Aorta (tissue), 5 donors: ENCODE data around the gene FABP6. TPM values are rescaled to one million over a fixed set of nuclear protein-coding genes. Genes with fewer than 3 reads are reported as not detected.

ENCODE experiments used
- ATAC-seq: fragments of 200-7000 bp; cut with Tn5 transposase; one replicate; pipeline ENCODE4 v1.9.1; 2022; ENCODE audit warnings: moderate library complexity; ENCODE audit not compliant: low FRiP score
- DNase-seq, 2 donors: peaks; one replicate each; pipeline ENCODE4 v3.0.0-alpha.2; 2020
- H3K27ac ChIP-seq, 2 donors: one replicate each; pipeline ENCODE4 v1.5.1; 2013; ENCODE audit warnings: low read length in 2 of 2, mild to moderate bottlenecking in 2 of 2, moderate library complexity in 2 of 2, control low read depth in 1 of 2, inconsistent platforms in 1 of 2, low read depth in 1 of 2
- H3K27me3 ChIP-seq, 2 donors: one replicate each; pipeline ENCODE4 v1.6.1; 2013; ENCODE audit warnings: control low read depth in 1 of 2, low read length in 1 of 2, mild to moderate bottlenecking in 1 of 2, moderate library complexity in 1 of 2; ENCODE audit not compliant: insufficient read depth in 2 of 2, control insufficient read depth in 1 of 2
- H3K36me3 ChIP-seq, 2 donors: one replicate each; pipeline ENCODE4 v1.6.1; 2013; ENCODE audit warnings: control low read depth in 1 of 2, low read length in 1 of 2, mild to moderate bottlenecking in 1 of 2; ENCODE audit not compliant: insufficient read depth in 2 of 2, control insufficient read depth in 1 of 2
- H3K4me1 ChIP-seq, 2 donors: one replicate each; pipeline ENCODE4 v1.6.1; 2013; ENCODE audit warnings: low read length in 2 of 2, control low read depth in 1 of 2, mild to moderate bottlenecking in 1 of 2, moderate library complexity in 1 of 2; ENCODE audit not compliant: insufficient read depth in 2 of 2, control insufficient read depth in 1 of 2
- H3K4me3 ChIP-seq, 2 donors: one replicate each; pipeline ENCODE4 v1.5.1; 2013; ENCODE audit warnings: low read length in 2 of 2, control low read depth in 1 of 2, mild to moderate bottlenecking in 1 of 2
- H3K9me3 ChIP-seq: one replicate; pipeline ENCODE4 v1.6.1; 2013; ENCODE audit warnings: mild to moderate bottlenecking, low read length; ENCODE audit not compliant: control insufficient read depth
- WGBS, 2 donors: extraction: QIAGEN DNeasy Blood & Tissue Kit; methylation state at CpG; one replicate each; pipeline ENCODE4 v1.1.7; 2013; 5-methylcytosine and 5-hydroxymethylcytosine counted together
- intact Hi-C, 2 donors: fragments of 100-400 bp; cut with DNase I; formaldehyde crosslinking; loops; one replicate each; pipeline versions ENCODE4 v1.14.2 to v1.15.0; 2022
- polyA plus RNA-seq, 2 donors: library from polyadenylated mRNA; stranded (reverse); fragments of 200-250 nt; gene quantifications; one replicate each; pipeline ENCODE4 v1.2.3, GENCODE V29; 2013
- total RNA-seq, 2 donors: library from RNA; stranded (reverse); fragmentation: NEBNext Ultra II Directional; extraction: Animal tissue kit (Norgen Biotek cat#: 25700); gene quantifications; one replicate each; pipeline ENCODE4 v1.2.1, GENCODE V29; 2021
- donor health status: healthy with polysubstance abuse.
- donor health status: Bipolar disorder and iron deficiency.
- donor health status: DM: no; HTN: no; CAD: no.
- donor health status: DM: no; HTN: no; CAD: no.
- donor health status: DM: yes; HTN: yes; CAD: no.

FABP6 gene
- total and polyA plus RNA-seq, 4 donors: not detected

- Histone ChIP-seq H3K4me1 (no peaks in the 10 kb centered on the region), H3K36me3 (peaks cover 0 to 2% of the 10 kb centered on the region in 2 donors), H3K9me3 (no peaks in the 10 kb centered on the region), H3K4me3 (no peak overlapping the region), H3K27me3 (no peaks in the 10 kb centered on the region), H3K27ac (no peak overlapping the region)
- 79 to 83% methylated on average over 14 of the region's 14 CpGs for WGBS, 2 donors
- intact Hi-C loops: no loop called here
- DNase-seq: no peak
- ATAC-seq: no peak
Observed at GRCh38 chr5:160251406-160252155, 22.3 kb downstream of the FABP6 start.

- Histone ChIP-seq H3K27ac (no peak overlapping the region), H3K4me3 (no peak overlapping the region), H3K36me3 (peaks cover 0 to 2% of the 10 kb centered on the region in 2 donors), H3K9me3 (no peaks in the 10 kb centered on the region), H3K4me1 (no peaks in the 10 kb centered on the region), H3K27me3 (no peaks in the 10 kb centered on the region)
- DNase-seq (no peak), ATAC-seq (no peak)
- intact Hi-C loops: no loop called here
- WGBS, 2 donors: 91 to 92% methylated on average over 9 of the region's 9 CpGs
Observed at GRCh38 chr5:160252916-160253315, 23.6 kb downstream of the FABP6 start.

DNA sequence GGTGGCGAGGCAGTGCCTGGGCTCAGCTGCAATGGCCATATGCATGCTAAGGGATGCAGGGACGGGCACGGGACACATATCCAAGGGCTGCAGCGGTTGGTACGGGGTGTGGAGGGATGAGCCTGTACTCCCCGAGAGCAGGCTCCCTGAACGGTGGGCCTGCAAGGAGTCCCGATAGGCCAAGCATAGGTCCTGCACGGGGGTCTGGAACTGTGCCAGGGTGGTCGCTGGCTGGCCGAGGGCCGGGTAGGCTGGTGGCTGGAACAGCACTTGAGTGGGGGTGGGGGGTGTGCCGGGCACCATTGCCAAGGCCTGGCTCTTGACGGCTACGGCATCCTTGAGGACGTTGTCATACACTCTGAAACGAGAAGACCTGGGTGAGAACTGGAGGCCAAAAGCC, 24.1 kb downstream of the FABP6 start:
- peaks cover 0 to 2% of the 10 kb centered on the region in 2 donors for H3K36me3 ChIP-seq
- 88% methylated on average over 17 of the region's 17 CpGs for WGBS, 2 donors
- no peak overlapping the region for H3K27ac ChIP-seq
- peak; percentile 46 for ATAC-seq
- no peak for DNase-seq
- no peaks in the 10 kb centered on the region for H3K9me3 ChIP-seq
- H3K4me1 ChIP-seq: no peaks in the 10 kb centered on the region
- H3K27me3 ChIP-seq: no peaks in the 10 kb centered on the region
- H3K4me3 ChIP-seq: no peak overlapping the region
- intact Hi-C loops: no loop called here

DNA sequence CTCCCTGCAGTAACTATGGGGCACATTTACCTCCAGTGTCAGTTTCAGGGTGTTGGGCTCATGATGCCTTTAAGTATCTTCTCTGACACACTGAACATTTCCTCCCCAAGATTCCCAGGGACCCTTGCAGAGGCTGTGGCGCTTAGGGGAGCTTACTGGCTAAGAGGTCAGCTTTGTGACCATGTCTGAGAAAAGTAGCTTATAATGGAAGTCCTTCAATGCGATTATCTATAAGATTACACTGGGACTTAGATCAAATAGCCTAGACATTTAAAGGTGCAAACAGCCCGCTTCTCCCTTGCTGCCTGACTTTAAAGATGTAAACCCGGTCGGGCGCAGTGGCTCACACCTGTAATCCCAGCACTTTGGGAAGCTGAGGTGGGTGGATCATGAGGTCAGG, 25.4 kb downstream of the FABP6 start:
- intact Hi-C loops: no loop called here

DNA sequence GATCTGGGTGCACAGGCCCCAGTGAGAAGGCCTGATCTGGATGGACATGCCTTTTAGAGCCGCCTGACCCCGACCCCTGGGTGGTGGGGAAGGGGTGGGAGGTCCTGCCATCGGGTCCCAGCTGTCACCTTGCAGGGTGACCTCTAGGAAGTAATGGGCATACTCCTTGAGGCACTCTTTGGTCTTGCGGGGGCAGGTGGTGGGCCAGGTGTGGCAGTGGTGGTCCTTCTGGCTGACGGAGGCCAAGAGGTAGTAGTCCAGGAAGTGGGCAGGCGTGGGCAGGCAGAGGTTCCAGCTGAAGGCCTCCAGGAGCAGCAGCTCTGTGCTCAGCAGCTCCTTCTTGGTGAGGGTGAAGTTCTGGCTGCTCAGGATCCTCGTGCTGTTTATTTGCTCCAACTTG, 30.0 kb downstream of the FABP6 start:
- no peak for ATAC-seq
- Histone ChIP-seq H3K4me1 (no peaks in the 10 kb centered on the region), H3K27me3 (no peaks in the 10 kb centered on the region), H3K36me3 (peaks cover 0 to 2% of the 10 kb centered on the region in 2 donors), H3K9me3 (no peaks in the 10 kb centered on the region), H3K27ac (no peak overlapping the region), H3K4me3 (no peak overlapping the region)
- intact Hi-C loops: no loop called here
- no peak for DNase-seq
- WGBS, 2 donors: 91 to 94% methylated on average over 7 of the region's 7 CpGs

More for the DNA sequence above, 25.4 kb downstream of the FABP6 start:
- no peaks in the 10 kb centered on the region for H3K27me3 ChIP-seq
- ATAC-seq (no peak), DNase-seq (no peak)
- WGBS, 2 donors: 96 to 99% methylated on average over 6 of the region's 6 CpGs
- no peak overlapping the region for H3K4me3 ChIP-seq
- H3K27ac ChIP-seq: no peak overlapping the region
- H3K4me1 ChIP-seq: no peaks in the 10 kb centered on the region
- peaks cover 0 to 2% of the 10 kb centered on the region in 2 donors for H3K36me3 ChIP-seq
- no peaks in the 10 kb centered on the region for H3K9me3 ChIP-seq

GRCh38 chr5:160260006-160260775, 30.9 kb downstream of the FABP6 start:
- peak; percentile 8 for ATAC-seq
- no peaks in the 10 kb centered on the region for H3K9me3 ChIP-seq
- no peak overlapping the region for H3K4me3 ChIP-seq
- no peak for DNase-seq
- no peaks in the 10 kb centered on the region for H3K4me1 ChIP-seq
- no peaks in the 10 kb centered on the region for H3K27me3 ChIP-seq
- no peak overlapping the region for H3K27ac ChIP-seq
- intact Hi-C loops: no loop called here
- 96% methylated on average over 14 of the region's 14 CpGs for WGBS, 2 donors
- H3K36me3 ChIP-seq: no peaks in the 10 kb centered on the region

- ATAC-seq: peak; percentile 36
- WGBS, 2 donors: 47 to 52% methylated on average over 22 of the region's 22 CpGs
Observed at GRCh38 chr5:160260881-160261815, 31.8 kb downstream of the FABP6 start.

DNA sequence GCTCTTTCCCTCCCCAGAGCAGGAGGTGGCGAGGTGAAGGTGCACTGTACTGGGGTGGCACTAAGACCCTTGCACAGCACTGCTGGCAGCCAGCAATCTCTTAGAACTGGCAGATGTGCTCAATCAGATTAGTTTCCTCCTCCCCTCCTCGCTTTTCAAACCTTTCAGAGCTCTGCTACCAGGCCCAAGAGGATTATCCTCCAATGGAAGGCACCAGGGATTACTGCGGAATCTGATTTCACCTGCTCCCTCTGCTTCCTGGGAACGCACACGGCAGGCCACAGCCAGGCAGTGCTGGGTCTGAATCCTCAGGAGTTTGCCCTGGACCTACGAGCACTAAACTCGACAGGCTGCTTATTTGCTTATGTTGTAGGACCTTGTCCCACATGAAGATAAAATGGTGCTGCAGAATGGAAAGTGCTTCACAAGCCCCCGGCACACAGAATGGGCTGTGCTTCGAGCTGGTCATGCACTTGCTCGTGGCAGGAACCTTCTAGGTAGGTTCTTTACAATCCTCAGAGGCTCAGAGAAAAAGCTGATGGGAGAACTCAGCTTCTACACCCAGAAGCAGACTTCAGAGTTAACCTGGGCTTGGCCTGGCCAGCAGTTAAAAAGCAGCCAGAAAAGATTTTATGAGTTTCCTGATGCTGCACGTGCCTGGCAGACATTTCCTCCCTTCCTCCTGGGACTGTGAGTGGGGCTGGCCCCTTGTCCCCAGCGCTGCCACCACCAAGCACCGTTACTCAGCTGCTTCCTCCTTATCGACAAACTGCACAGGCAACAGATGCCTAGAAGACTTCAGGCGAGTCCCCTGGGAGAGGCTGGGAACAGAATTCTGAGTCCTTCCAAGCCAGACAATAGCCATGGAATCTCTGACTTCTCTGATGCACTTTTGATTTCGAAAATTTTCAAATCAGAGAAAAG, 33.1 kb downstream of the FABP6 start:
- 56 to 61% methylated on average over 16 of the region's 16 CpGs for WGBS, 2 donors
- intact Hi-C loops: no loop called here
- Histone ChIP-seq H3K9me3 (no peaks in the 10 kb centered on the region), H3K27me3 (no peaks in the 10 kb centered on the region), H3K36me3 (no peaks in the 10 kb centered on the region), H3K4me1 (no peaks in the 10 kb centered on the region), H3K27ac (no peak overlapping the region), H3K4me3 (no peak overlapping the region)
- ATAC-seq (no peak), DNase-seq (no peak)

More at GRCh38 chr5:160260881-160261815, 31.8 kb downstream of the FABP6 start:
- Histone ChIP-seq H3K27me3 (no peaks in the 10 kb centered on the region), H3K36me3 (no peaks in the 10 kb centered on the region), H3K4me3 (no peak overlapping the region), H3K9me3 (no peaks in the 10 kb centered on the region), H3K4me1 (no peaks in the 10 kb centered on the region), H3K27ac (no peak overlapping the region)
- intact Hi-C loops: no loop called here
- DNase-seq: no peak
